GM18868 (cell line): Measurements from ENCODE around the gene CAPN14.

ENCODE experiments used
- ATAC-seq: cut with Tn5 transposase; IDR thresholded peaks from one replicate; pipeline ENCODE4 v1.9.1; 2021; ENCODE audit warnings: mild to moderate bottlenecking, moderate library complexity; ENCODE audit not compliant: unreplicated experiment

The CAPN14 gene

DNA sequence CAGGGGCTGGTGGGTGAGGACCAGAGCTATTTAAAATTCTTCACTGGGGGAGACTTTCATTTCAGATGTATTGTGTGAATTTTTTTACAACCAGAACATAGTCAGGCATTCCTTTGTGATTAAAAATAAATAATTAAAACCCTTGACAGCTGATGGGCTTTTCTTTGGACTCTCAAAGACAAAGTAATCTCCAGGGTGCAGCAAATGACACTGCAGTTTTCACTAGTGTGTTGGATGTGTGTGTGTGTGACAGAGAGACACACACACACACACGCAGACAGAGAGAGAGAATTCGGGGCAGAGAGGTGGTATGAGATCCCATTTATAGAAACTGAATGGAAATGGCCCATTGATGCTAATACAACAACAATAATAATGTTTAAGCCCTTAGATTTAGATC is 68.8 kb downstream of the CAPN14 start:
- no peak for ATAC-seq

DNA sequence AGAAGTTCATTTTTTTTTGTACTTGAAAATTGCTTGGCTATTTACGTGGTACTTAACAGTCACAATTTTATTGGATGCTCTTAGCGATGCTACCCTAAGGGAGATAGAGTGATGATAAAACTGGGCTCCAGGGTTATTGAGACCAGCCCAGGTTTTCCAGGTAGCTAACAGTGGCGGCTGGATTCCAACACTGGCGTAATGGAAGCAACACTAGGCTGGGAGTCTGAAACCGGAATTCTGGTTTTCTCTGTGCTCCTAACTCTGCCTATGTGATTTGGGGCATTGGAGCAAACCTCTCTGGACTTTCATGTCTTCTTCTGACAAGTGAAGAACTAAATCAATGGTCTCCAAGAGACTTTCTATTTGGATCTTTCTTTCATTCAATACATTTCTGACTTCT is 69.7 kb downstream of the CAPN14 start:
- ATAC-seq, result no peak

GRCh38 chr2:31142110-31142509 is 75.2 kb downstream of the CAPN14 start:
- ATAC-seq, result no peak

GRCh38 chr2:31141443-31142085 is 75.8 kb downstream of the CAPN14 start:
- ATAC-seq, result no peak

GRCh38 chr2:31140151-31140550 is 77.2 kb downstream of the CAPN14 start:
- ATAC-seq, result no peak

DNA sequence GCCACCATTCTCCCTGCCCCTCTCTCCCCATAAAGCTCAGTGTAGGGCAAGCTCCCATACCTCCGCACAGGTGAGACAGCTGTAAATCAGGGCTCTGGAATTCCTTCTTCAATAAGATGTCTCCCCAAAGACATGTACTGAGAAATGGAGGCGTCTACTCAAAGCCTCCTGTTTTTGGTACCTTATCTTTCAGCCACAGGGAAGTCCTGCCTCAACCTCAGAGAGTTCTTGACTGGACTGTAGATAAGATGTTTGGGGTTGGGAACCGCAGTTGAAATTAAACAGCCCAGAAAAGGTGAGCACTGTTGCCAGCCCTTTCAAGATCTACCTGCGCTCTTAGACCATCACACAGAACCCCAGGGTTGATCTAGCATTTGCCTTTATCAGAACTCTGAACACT is 77.6 kb downstream of the CAPN14 start:
- no peak for ATAC-seq

DNA sequence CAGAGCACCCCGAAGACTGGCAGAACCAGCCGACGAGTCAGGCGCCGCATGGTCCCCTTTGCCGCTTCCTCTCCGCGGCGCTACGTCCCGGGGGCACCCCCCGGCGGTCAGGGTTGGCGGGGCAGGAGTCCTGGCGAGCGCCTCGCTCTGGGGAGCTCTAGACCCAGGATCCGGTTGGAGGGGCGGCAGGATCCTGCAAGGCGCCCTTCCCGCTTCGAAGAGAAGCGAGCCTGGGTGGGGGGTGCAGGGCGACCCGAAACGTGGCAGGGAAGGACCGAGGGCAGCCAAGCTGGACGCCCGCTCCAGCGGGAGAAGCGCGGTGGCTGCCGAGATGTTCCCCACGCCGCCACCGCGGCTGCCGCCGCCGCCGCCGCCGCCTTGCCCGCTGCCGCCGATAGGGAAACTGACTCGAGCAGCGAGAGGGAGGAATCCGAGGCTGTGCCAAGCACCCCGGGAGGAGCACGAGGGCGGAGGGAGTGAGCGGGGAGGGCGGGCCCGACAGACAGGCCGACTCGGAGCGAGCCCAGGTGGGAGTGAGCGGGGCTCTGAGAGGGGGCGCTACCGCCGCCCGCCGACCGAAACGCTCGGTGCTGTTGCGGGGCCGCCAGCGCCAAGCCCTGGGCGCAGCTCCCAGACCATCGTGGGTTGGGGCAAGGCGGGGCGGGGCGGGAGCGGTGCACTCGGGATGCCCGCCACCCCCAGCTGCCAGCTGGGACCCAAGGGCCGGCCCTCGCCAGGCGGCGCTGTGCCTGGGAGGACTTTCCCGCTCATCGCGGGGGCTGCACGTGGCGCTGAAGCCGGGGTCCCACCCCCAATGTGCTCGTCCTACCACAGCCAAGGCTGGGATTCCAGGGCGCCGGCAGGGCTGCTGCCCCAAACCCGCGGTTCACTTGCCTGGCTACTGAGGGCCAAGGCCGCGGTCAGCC is 79.0 kb downstream of the CAPN14 start, which contains the start of gene GALNT14:
GALNT14 (minus strand) TSS at position 404 of the 926 bp plus-strand sequence; CDS start at position 50, 354 bp downstream.
- ATAC-seq, result peak; percentile 61

DNA sequence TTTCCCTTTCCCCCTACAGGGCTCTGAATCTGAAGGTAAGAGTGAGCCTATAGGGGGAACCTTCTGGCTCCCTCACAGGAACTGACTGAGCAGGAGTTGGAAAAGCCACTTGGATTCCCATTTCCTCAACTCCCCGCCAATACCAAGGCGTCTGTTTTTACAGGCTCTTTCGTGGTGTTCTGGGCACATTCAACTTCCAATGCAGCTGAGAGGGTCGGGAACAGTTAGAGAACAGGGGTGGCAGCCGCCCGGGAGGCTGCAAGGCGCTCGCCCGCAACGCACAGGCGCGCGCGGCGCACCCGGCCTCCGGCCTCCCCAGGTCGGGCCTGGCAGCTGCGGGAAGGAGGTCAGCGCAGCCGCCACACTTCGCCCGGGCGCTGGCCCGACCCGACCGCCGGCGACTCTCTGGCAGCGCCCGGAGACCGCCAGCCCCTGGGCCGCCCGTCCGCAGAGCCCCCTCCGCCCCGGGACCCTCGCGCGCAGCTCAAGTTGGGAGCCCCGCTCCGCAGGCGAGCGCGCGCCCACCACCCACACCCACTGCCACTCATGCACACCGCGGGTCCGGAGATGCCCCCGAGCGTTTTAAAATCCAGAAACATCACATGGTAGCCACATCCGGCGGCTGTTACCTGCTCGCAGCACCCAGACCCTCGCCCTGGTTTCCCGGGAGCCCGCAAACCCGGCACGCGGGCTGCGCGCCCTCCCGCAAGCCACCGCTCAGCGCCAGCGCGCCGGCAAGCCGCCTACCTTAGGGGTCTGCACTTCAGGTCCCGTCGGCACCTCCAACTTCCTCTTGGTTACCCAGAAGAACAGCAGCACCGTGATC is 79.9 kb downstream of the CAPN14 start:
- ATAC-seq, result peak; percentile 13

GRCh38 chr2:31136732-31137131 is 80.6 kb downstream of the CAPN14 start:
- ATAC-seq, result no peak

DNA sequence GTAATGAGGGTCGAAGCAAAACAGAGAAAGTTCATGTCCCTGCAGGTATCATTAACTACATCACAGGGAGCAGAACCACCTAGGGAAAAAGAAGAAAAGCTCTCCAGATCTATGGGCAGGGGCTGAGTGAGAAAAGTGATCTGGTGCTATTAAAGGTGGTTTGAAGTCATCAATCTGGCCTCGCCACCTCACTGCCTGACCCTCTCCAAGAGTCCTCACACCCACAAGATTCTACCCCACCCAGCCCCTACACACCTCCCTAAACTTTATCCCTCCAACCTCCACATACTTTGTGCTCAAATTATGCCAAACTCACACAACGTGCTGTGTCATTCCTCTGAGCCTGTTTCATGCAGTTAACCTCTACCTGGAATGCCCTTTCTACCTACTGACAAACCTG is 81.3 kb downstream of the CAPN14 start:
- no peak for ATAC-seq

GRCh38 chr2:31134480-31134879 is 82.8 kb downstream of the CAPN14 start:
- ATAC-seq, result no peak

DNA sequence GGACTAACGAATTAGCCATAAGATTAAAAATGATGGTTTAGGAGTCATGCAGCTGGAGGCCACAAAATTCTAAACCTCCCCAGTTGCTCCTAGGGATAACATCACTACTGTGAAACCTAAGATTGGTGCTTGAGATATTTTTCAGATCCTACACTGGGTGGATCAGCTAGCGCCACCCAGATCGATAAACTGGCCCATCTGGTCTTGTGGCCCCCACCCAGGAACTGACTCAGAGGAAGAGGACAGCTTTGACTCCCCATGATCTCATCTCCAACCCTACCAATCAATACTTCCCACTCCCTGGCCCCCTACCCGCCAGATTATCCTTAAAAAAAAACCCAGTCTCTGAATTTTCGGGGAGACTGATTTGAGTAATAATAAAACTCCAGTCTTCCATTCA is 84.5 kb downstream of the CAPN14 start:
- no peak for ATAC-seq

DNA sequence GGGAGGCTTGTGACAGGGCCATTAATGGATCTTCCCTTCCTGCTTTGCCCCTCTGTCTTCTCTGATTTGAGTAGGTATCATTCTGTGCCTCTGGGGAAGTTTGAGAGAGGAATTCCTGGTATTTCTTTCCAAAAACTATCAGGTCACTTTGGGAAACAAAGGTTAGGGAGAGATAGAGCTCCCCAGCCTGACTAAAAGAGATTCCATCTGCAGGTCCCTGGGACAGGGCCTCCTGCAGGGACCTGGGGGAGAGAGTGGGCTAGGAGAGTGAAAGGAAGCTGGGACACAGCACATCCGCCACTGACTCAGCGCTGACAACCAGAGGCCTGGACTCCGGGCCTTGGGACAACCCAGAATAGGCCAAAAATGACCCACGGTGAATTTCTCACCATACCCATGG is 85.4 kb downstream of the CAPN14 start:
- ATAC-seq, result no peak

DNA sequence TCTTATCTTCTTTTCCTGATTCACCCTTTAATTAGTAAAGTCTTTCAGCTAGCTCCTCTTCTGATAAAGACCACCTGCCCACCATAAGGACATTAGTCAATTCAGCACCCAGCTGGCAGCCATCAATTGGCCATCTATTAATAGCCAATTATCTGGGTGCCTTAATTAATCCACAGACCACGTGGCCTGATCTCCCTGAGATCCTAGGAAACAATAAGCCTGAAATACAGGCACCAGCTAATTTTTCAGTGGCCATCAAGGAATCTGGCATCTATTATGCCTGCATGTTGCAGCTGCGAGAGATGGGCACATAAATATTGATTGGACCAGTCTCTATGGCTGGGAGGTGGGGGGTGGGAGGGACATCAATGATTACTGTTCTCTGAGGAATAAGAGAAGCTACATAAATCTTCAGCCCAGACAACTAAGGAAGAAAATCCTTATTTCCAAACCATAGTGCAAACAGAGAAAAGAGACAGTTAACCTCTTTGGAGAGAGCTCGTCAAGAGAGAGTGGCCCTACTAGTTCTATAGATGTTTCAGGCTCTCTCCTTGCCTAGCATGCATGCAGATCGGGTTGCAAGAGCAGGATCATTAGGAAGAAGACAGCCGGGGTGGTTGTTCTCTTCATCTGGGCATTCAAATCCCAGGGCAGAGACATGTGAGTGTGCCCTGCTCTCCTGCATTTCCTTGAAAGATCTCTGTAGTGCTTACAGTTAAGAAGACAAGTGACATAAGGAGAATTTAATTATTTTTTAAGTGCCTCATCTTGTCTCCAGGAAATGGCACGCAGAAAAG is 87.7 kb downstream of the CAPN14 start:
- no peak for ATAC-seq

DNA sequence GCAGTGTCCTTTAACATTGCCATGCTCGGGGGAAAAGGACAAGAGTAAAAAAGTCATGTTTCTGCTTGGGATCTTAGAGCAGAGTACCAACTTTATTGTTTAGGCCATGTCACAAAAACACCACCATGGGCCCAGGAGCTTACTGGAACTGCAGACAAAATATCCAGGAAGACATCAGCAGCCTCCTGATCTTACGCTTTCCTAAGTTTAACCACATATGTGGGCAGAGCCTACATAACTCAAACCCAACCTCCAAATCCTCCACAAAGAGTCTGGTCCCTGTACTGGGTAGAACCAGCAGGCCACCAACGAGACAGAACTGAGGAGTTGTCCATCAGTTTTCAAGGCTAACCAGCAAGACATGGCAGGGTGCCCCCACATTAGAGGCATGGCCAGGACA is 89.4 kb downstream of the CAPN14 start:
- no peak for ATAC-seq

- no peak for ATAC-seq
Measured at GRCh38 chr2:31125918-31126695, 91.2 kb downstream of the CAPN14 start.

DNA sequence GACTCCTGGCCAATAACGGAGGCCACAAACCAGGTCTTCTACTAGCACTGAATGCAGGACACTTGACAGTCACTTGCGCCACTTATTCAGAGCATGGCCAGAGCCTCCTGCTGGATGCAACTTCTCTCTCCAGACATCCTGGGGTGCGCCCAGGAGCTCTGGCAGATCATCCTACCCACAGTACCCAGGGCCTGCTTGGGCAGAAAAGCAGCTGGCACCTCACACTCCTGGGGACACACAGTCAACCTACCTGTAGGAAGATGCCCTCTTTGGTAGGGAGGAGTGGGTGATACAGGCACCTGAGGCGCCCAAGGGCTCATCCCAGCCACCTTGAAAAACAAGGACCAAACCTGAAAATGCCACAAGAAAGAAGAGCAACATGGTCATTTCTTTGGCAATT is 92.4 kb downstream of the CAPN14 start:
- no peak for ATAC-seq
